SK-N-SH (cell line): Measurements from ENCODE around the gene VPS8. TPM values are rescaled to one million over a fixed set of nuclear protein-coding genes. Genes with fewer than 3 reads are reported as not detected.

Source experiments
- CTCF ChIA-PET: fragments of 300-600, 350-600 bp; formaldehyde crosslinking; extraction: SDS; loops from one replicate; lab custom pipeline; 2021; lab: Yijun Ruan, JAX
- POLR2A ChIA-PET: fragments of 350-600 bp; sonication (Branson Sonifier 250); formaldehyde crosslinking; extraction: SDS; loops from one replicate; lab custom pipeline; 2020; ENCODE audit warnings: antibody characterized with exemption, inconsistent platforms; lab: Yijun Ruan, JAX
- DNase-seq: peaks from one replicate; pipeline ENCODE4 v3.0.0; 2012
- H2AFZ ChIP-seq: fragments of 200-600 bp; sonication (generic); 2 replicates; pipeline ENCODE4 v1.8.1; 2016; ENCODE audit warnings: antibody characterized with exemption, mild to moderate bottlenecking, low read depth
- H3F3A ChIP-seq: fragments of 200-600 bp; sonication (generic); replicated peaks from 2 replicates; pipeline ENCODE3; 2016; ENCODE audit warnings: antibody characterized with exemption, mild to moderate bottlenecking; ENCODE audit not compliant: insufficient read depth
- H3K27ac ChIP-seq, 2 experiments: fragments of 200-500 bp in 1 of 2; fragments of 200-600 bp in 1 of 2; sonication (Bioruptor generic) in 1 of 2; sonication (generic), shearing (Covaris generic) in 1 of 2; 2 replicates each; pipeline versions ENCODE4 v1.5.1 to v1.6.1; 2014 to 2016; ENCODE audit warnings: low read depth in 2 of 2, inconsistent platforms in 1 of 2, low read length in 1 of 2, mild to moderate bottlenecking in 1 of 2, mixed read lengths in 1 of 2
- H3K27me3 ChIP-seq: fragments of 200-600 bp; sonication (generic), shearing (Covaris generic); 2 replicates; pipeline ENCODE4 v1.6.1; 2016; ENCODE audit warnings: mixed run types; ENCODE audit not compliant: insufficient read depth
- H3K36me3 ChIP-seq, 2 experiments: fragments of 200-500 bp in 1 of 2; fragments of 200-600 bp in 1 of 2; sonication (Bioruptor generic) in 1 of 2; sonication (generic) in 1 of 2; replicated peaks in 1 of 2; 2 replicates each; pipeline versions ENCODE3 to v1.5.1; 2014 to 2016; ENCODE audit warnings: low read length in 1 of 2, mild to moderate bottlenecking in 1 of 2; ENCODE audit not compliant: insufficient read depth in 2 of 2, control insufficient read depth in 1 of 2
- H3K4me1 ChIP-seq, 2 experiments: fragments of 200-500 bp in 1 of 2; fragments of 200-600 bp in 1 of 2; sonication (Bioruptor generic) in 1 of 2; sonication (generic), shearing (Covaris generic) in 1 of 2; 2 replicates each; pipeline versions ENCODE4 v1.5.1 to v1.6.1; 2014 to 2016; ENCODE audit warnings: low read depth in 1 of 2, low read length in 1 of 2, mixed run types in 1 of 2; ENCODE audit not compliant: insufficient read depth in 2 of 2, control insufficient read depth in 1 of 2
- H3K4me2 ChIP-seq: fragments of 200-600 bp; sonication (generic), shearing (Covaris generic); 2 replicates; pipeline ENCODE4 v1.6.1; 2017; ENCODE audit warnings: mixed run types
- H3K4me3 ChIP-seq, 2 experiments: fragments of 200-500 bp in 1 of 2; fragments of 200-600 bp in 1 of 2; sonication (Bioruptor generic) in 1 of 2; sonication (generic), shearing (Covaris generic) in 1 of 2; 2 replicates each; pipeline versions ENCODE4 v1.5.1 to v1.8.1; 2014 to 2016; ENCODE audit warnings: low read depth in 2 of 2, inconsistent platforms in 1 of 2, low read length in 1 of 2, mild to moderate bottlenecking in 1 of 2, mixed read lengths in 1 of 2, moderate library complexity in 1 of 2
- H3K79me2 ChIP-seq: fragments of 200-600 bp; sonication (generic); 2 replicates; pipeline ENCODE4 v1.8.1; 2017; ENCODE audit warnings: mild to moderate bottlenecking; ENCODE audit not compliant: insufficient read depth
- H3K9ac ChIP-seq: fragments of 200-600 bp; sonication (generic); 2 replicates; pipeline ENCODE4 v1.6.1; 2017; ENCODE audit warnings: mixed run types
- H3K9me2 ChIP-seq: fragments of 200-600 bp; sonication (generic); 2 replicates; pipeline ENCODE4 v1.6.1; 2017; ENCODE audit warnings: mixed run types
- H3K9me3 ChIP-seq: fragments of 200-600 bp; sonication (generic); 2 replicates; pipeline ENCODE4 v1.6.1; 2017; ENCODE audit warnings: mixed run types, mild to moderate bottlenecking, moderate library complexity
- H4K20me1 ChIP-seq: fragments of 200-600 bp; sonication (generic); 2 replicates; pipeline ENCODE4 v1.6.1; 2017; ENCODE audit warnings: mild to moderate bottlenecking, mixed run types; ENCODE audit not compliant: insufficient read depth
- EP300 ChIP-seq, 2 experiments: IDR thresholded peaks; 2 replicates each; pipeline versions ENCODE4 v1.4.0 to v1.6.1; 2012; ENCODE audit warnings: borderline replicate concordance in 1 of 2, low read depth in 1 of 2, low read length in 1 of 2
- TAF1 ChIP-seq: IDR thresholded peaks from 2 replicates; pipeline ENCODE4 v1.6.1; 2012; ENCODE audit warnings: low read depth, mild to moderate bottlenecking, low read length, moderate library complexity, borderline replicate concordance
- WGBS: methylation state at CpG from one replicate; pipeline ENCODE4 v1.1.6; 2017; ENCODE audit warnings: low lambda C conversion rate; 5-methylcytosine and 5-hydroxymethylcytosine counted together
- polyA plus RNA-seq, 3 experiments: library from polyadenylated mRNA; depleted of rRNA; stranded (reverse); fragments of >200 nt; gene quantifications; 2 replicates each; pipeline ENCODE4 v1.2.3, GENCODE V29; 2012
- TF ChIP-seq, protein P1 (sequence below): fragments of 200-600 bp; sonication (generic); IDR thresholded peaks from 2 replicates; pipeline ENCODE4 v1.6.1; 2017; ENCODE audit warnings: antibody characterized with exemption, mild to moderate bottlenecking, moderate library complexity
- TF ChIP-seq, protein P2 (sequence below): fragments of 150-350 bp; IDR thresholded peaks from 2 replicates; pipeline ENCODE4 v1.6.1; 2016; ENCODE audit warnings: mild to moderate bottlenecking, low read depth, low read length
- TF ChIP-seq, protein P3 (sequence below): IDR thresholded peaks from 2 replicates; pipeline ENCODE4 v1.6.1; 2012; ENCODE audit warnings: mild to moderate bottlenecking, low read depth, low read length, moderate library complexity

VPS8 gene
- polyA plus RNA-seq, 1 of the 3 experiments (the other 2 are of a cell fraction), result 12.8 TPM

DNA sequence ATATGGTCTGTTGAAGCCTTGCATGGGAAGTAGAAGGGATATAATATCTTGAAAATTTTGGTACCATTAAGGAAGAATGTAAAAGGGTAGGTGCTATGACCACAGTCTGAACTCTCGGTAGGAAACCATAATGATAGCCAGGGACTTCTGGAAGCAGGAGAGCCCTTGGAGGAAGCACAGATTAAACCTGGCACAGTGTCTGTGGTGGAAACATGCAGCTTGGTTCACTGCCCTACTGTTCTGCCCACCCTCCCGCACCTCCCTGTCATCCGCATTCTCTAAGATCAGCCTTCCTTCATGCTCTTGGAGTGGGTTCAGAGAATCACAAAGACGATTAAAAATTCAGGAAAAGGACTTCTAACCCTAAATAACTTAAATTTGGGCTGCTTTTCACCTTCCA lies 20.9 kb downstream of the VPS8 start:
- H3K9me3 ChIP-seq, result no peaks in the 10 kb centered on the region
- CTCF ChIA-PET, result no interaction called here
- H3K4me3 ChIP-seq, result no peak overlapping the region
- H4K20me1 ChIP-seq, result no peaks in the 10 kb centered on the region
- no peak overlapping the region for H3K4me2 ChIP-seq
- H3F3A ChIP-seq, result no peaks in the 10 kb centered on the region
- DNase-seq, result no peak
- H3K9ac ChIP-seq, result no peak overlapping the region
- H3K36me3 ChIP-seq, result peaks cover 42 to 46% of the 10 kb centered on the region in 2 experiments
- TF ChIP-seq EP300 (IDR thresholded peaks at IDR 0.05; ENCODE audit: borderline replicate concordance in 1 of 2, low read depth in 1 of 2, low read length in 1 of 2) (no peak), TAF1 (no peak)
- TF ChIP-seq, protein P1, sequence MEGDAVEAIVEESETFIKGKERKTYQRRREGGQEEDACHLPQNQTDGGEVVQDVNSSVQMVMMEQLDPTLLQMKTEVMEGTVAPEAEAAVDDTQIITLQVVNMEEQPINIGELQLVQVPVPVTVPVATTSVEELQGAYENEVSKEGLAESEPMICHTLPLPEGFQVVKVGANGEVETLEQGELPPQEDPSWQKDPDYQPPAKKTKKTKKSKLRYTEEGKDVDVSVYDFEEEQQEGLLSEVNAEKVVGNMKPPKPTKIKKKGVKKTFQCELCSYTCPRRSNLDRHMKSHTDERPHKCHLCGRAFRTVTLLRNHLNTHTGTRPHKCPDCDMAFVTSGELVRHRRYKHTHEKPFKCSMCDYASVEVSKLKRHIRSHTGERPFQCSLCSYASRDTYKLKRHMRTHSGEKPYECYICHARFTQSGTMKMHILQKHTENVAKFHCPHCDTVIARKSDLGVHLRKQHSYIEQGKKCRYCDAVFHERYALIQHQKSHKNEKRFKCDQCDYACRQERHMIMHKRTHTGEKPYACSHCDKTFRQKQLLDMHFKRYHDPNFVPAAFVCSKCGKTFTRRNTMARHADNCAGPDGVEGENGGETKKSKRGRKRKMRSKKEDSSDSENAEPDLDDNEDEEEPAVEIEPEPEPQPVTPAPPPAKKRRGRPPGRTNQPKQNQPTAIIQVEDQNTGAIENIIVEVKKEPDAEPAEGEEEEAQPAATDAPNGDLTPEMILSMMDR, result no peak
- TF ChIP-seq, protein P2, sequence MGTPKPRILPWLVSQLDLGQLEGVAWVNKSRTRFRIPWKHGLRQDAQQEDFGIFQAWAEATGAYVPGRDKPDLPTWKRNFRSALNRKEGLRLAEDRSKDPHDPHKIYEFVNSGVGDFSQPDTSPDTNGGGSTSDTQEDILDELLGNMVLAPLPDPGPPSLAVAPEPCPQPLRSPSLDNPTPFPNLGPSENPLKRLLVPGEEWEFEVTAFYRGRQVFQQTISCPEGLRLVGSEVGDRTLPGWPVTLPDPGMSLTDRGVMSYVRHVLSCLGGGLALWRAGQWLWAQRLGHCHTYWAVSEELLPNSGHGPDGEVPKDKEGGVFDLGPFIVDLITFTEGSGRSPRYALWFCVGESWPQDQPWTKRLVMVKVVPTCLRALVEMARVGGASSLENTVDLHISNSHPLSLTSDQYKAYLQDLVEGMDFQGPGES, result no peak
- TF ChIP-seq, protein P3, sequence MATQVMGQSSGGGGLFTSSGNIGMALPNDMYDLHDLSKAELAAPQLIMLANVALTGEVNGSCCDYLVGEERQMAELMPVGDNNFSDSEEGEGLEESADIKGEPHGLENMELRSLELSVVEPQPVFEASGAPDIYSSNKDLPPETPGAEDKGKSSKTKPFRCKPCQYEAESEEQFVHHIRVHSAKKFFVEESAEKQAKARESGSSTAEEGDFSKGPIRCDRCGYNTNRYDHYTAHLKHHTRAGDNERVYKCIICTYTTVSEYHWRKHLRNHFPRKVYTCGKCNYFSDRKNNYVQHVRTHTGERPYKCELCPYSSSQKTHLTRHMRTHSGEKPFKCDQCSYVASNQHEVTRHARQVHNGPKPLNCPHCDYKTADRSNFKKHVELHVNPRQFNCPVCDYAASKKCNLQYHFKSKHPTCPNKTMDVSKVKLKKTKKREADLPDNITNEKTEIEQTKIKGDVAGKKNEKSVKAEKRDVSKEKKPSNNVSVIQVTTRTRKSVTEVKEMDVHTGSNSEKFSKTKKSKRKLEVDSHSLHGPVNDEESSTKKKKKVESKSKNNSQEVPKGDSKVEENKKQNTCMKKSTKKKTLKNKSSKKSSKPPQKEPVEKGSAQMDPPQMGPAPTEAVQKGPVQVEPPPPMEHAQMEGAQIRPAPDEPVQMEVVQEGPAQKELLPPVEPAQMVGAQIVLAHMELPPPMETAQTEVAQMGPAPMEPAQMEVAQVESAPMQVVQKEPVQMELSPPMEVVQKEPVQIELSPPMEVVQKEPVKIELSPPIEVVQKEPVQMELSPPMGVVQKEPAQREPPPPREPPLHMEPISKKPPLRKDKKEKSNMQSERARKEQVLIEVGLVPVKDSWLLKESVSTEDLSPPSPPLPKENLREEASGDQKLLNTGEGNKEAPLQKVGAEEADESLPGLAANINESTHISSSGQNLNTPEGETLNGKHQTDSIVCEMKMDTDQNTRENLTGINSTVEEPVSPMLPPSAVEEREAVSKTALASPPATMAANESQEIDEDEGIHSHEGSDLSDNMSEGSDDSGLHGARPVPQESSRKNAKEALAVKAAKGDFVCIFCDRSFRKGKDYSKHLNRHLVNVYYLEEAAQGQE, result no peak
- TF ChIP-seq, all 33 proteins: peak for 0
- Histone ChIP-seq H2AFZ (no peak overlapping the region), H3K4me1 (no peaks in the 10 kb centered on the region), H3K27me3 (no peaks in the 10 kb centered on the region), H3K9me2 (no peaks in the 10 kb centered on the region), H3K27ac (no peak overlapping the region), H3K79me2 (no peaks in the 10 kb centered on the region)
- POLR2A ChIA-PET, result no interaction called here
- WGBS, result 84% methylated on average over 4 of the region's 4 CpGs

DNA sequence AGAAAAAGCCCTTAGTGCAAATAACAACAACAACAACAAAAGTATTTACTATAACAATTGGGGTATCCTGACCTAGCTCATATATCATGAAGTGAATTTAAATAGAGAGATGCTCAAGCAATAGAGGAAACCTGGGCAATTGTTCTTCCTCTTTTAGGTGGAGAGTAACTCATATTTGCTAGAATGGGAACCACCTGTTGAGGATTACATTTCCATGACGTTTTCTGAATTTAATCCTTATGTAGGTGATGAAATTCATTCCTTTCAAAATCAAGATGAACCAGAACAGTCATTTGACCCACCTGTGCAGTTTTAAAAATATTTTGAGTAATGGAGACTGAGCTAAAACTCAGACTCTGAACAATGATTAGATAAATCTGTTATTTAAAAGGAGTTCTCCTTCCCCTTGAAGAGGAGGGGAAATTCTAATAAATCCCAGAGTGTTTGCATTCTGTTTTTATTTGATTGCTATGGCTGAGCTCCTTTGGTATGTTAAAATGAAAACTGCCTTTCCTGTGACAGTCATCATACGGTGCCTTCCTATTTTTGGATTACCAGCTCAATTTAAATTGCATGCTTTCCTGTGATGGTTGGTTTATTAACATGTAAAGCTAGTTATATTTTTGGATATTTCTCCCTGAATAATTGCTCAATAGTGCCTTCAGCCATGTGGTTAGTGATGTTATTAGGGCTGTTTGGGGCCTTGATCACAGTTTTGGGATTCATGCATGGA lies 24.3 kb downstream of the VPS8 start:
- Histone ChIP-seq H3K27ac (no peak overlapping the region), H3K4me2 (no peak overlapping the region), H3K9ac (no peak overlapping the region), H3F3A (no peaks in the 10 kb centered on the region), H3K9me2 (no peaks in the 10 kb centered on the region), H3K4me1 (no peaks in the 10 kb centered on the region), H3K79me2 (no peaks in the 10 kb centered on the region), H4K20me1 (no peaks in the 10 kb centered on the region), H3K27me3 (no peaks in the 10 kb centered on the region), H3K9me3 (no peaks in the 10 kb centered on the region), H3K4me3 (no peak overlapping the region), H2AFZ (no peak overlapping the region), H3K36me3 (peaks cover 49 to 56% of the 10 kb centered on the region in 2 experiments)
- TF ChIP-seq, protein P3, result no peak
- DNase-seq, result no peak
- 67% methylated on average over 2 of the region's 2 CpGs for WGBS
- CTCF ChIA-PET, result interaction anchor here (0.9 to 1.9 kb wide), 4 partner anchors 10 to 52 kb away, joined by 3 to 5 read pairs (median 3); partner anchors contain the start of gene VPS8
- POLR2A ChIA-PET, result no interaction called here
